Trophoblast cell (in vitro differentiated cells and primary cell): ENCODE measurements around the gene ZKSCAN2.

Experiments
- DNase-seq, 2 donors: peaks; one replicate each; pipeline ENCODE4 v3.0.0-alpha.2; 2016
- H2AFZ ChIP-seq: 2 replicates; pipeline ENCODE4 v1.6.1; 2013; ENCODE audit warnings: low read length, moderate library complexity, mild to moderate bottlenecking; ENCODE audit not compliant: insufficient read depth, poor library complexity
- H2AK5ac ChIP-seq: 2 replicates; pipeline ENCODE4 v1.6.1; 2013; ENCODE audit warnings: mild to moderate bottlenecking, low read length
- H2BK120ac ChIP-seq: 2 replicates; pipeline ENCODE4 v1.6.1; 2013; ENCODE audit warnings: low read length, mild to moderate bottlenecking, moderate library complexity; ENCODE audit not compliant: insufficient read depth, poor library complexity
- H2BK12ac ChIP-seq: 2 replicates; pipeline ENCODE4 v1.6.1; 2013; ENCODE audit warnings: mild to moderate bottlenecking, low read length, moderate library complexity
- H2BK5ac ChIP-seq: 2 replicates; pipeline ENCODE4 v1.6.1; 2013; ENCODE audit warnings: low read length, low read depth, moderate library complexity, mild to moderate bottlenecking; ENCODE audit not compliant: poor library complexity
- H3K14ac ChIP-seq: 2 replicates; pipeline ENCODE4 v1.6.1; 2013; ENCODE audit warnings: mild to moderate bottlenecking, low read length
- H3K18ac ChIP-seq: 2 replicates; pipeline ENCODE4 v1.6.1; 2013; ENCODE audit warnings: mild to moderate bottlenecking, low read length
- H3K23ac ChIP-seq: 2 replicates; pipeline ENCODE4 v1.6.1; 2013; ENCODE audit warnings: low read length
- H3K27ac ChIP-seq: 2 replicates; pipeline ENCODE4 v1.5.1; 2013; ENCODE audit warnings: low read depth, mild to moderate bottlenecking, inconsistent platforms, low read length, moderate library complexity
- H3K27me3 ChIP-seq: 2 replicates; pipeline ENCODE4 v1.6.1; 2013; ENCODE audit warnings: inconsistent platforms, mild to moderate bottlenecking, low read length, moderate library complexity; ENCODE audit not compliant: insufficient read depth
- H3K36me3 ChIP-seq, 2 experiments: 1 replicate in 1 of 2; 2 replicates in 1 of 2; pipeline ENCODE4 v1.6.1; 2013; ENCODE audit warnings: low read length in 2 of 2, mild to moderate bottlenecking in 2 of 2, moderate library complexity in 1 of 2; ENCODE audit not compliant: insufficient read depth in 2 of 2, control insufficient read depth in 1 of 2
- H3K4ac ChIP-seq: 2 replicates; pipeline ENCODE4 v1.6.1; 2013; ENCODE audit warnings: low read depth, mild to moderate bottlenecking, low read length, moderate library complexity
- H3K4me1 ChIP-seq, 2 experiments: 1 replicate in 1 of 2; 2 replicates in 1 of 2; pipeline ENCODE4 v1.6.1; 2013; ENCODE audit warnings: low read length in 2 of 2, mild to moderate bottlenecking in 2 of 2, moderate library complexity in 1 of 2; ENCODE audit not compliant: insufficient read depth in 2 of 2, control insufficient read depth in 1 of 2
- H3K4me2 ChIP-seq: 2 replicates; pipeline ENCODE4 v1.6.1; 2013; ENCODE audit warnings: inconsistent platforms, mild to moderate bottlenecking, low read length, moderate library complexity
- H3K4me3 ChIP-seq: 2 replicates; pipeline ENCODE4 v1.5.1; 2013; ENCODE audit warnings: mild to moderate bottlenecking, low read depth, low read length, inconsistent platforms
- H3K79me1 ChIP-seq: one replicate; pipeline ENCODE4 v1.6.1; 2013; ENCODE audit warnings: low read length
- H3K79me2 ChIP-seq: 2 replicates; pipeline ENCODE4 v1.6.1; 2013; ENCODE audit warnings: low read length, mild to moderate bottlenecking; ENCODE audit not compliant: control insufficient read depth, insufficient read depth, poor library complexity
- H3K9ac ChIP-seq: 2 replicates; pipeline ENCODE4 v1.6.1; 2013; ENCODE audit warnings: mild to moderate bottlenecking, low read length
- H3K9me3 ChIP-seq: 2 replicates; pipeline ENCODE4 v1.6.1; 2013; ENCODE audit warnings: low read depth, mild to moderate bottlenecking, control low read depth, inconsistent platforms, low read length; ENCODE audit not compliant: insufficient read depth
- H4K12ac ChIP-seq: 2 replicates; pipeline ENCODE4 v1.6.1; 2013; ENCODE audit warnings: low read depth, mild to moderate bottlenecking, low read length, moderate library complexity
- H4K8ac ChIP-seq: 2 replicates; pipeline ENCODE4 v1.6.1; 2013; ENCODE audit warnings: low read depth, mild to moderate bottlenecking, low read length, moderate library complexity
- H4K91ac ChIP-seq: one replicate; pipeline ENCODE4 v1.6.1; 2013; ENCODE audit warnings: low read depth, mild to moderate bottlenecking, low read length, moderate library complexity
- WGBS: extraction: QIAGEN DNeasy Blood & Tissue Kit; methylation state at CpG from one replicate; pipeline ENCODE4 v1.1.7; 2013; ENCODE audit warnings: missing lambda C conversion rate; ENCODE audit not compliant: insufficient read length, insufficient coverage; ENCODE audit errors: extremely low coverage; 5-methylcytosine and 5-hydroxymethylcytosine counted together

The ZKSCAN2 gene

DNA sequence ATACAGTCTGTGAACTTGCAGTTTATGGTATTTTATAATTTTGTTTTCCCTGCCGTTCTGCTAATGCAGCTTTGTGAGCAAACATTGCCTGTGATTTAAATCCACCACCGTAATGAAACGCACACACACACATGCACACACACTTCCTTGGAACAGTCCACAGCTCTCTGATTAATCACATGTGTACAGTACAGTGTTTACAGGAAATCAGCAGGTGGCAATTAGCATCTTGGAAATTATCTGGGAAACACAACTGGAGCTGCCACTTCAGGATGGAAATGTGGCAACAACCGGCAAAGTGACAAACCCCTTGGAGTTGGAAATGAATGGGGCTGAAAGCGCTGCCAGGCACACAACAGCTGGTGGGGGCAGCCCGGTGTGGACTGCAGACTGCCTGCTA lies 12.9 kb upstream of the ZKSCAN2 start:
- Histone ChIP-seq H3K36me3 (peaks cover 0 to 2% of the 10 kb centered on the region in 2 experiments), H3K9ac (no peak overlapping the region)
- no peak for DNase-seq

DNA sequence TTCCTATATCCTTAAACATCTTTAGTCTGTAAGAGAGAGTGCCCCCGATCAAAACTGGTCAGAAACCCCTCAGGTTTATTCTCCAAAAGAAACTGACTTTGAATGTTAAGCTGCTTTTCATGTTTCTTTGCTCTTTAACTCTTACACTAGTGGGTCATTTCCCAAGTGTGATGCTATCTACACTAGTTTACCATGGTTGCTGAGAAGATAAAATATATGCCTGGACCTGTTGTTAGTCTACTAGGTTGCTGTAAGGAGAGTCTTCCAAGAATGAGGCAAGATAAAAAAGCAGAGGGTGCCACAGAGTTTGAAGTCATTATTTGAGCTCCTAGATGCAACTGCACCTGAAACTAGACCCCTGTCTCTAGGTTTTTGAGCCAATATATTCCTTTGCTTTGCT lies 12.2 kb upstream of the ZKSCAN2 start:
- Histone ChIP-seq H4K8ac (no peak overlapping the region), H4K91ac (no peak overlapping the region), H2BK5ac (no peak overlapping the region), H3K4me3 (no peak overlapping the region), H2BK12ac (no peak overlapping the region), H3K79me1 (no peaks in the 10 kb centered on the region), H2AFZ (no peak overlapping the region), H3K4ac (no peak overlapping the region), H3K4me2 (no peak overlapping the region), H3K23ac (no peak overlapping the region), H2AK5ac (no peak overlapping the region), H3K14ac (no peak overlapping the region), H3K4me1 (no peaks in the 10 kb centered on the region), H3K27me3 (no peaks in the 10 kb centered on the region), H3K79me2 (no peaks in the 10 kb centered on the region), H2BK120ac (no peak overlapping the region), H3K9ac (no peak overlapping the region), H3K36me3 (peaks cover 0 to 2% of the 10 kb centered on the region in 2 experiments), H4K12ac (no peak overlapping the region), H3K18ac (no peak overlapping the region), H3K9me3 (no peaks in the 10 kb centered on the region), H3K27ac (no peak overlapping the region)
- no peak for DNase-seq
- WGBS: no CpG with 5 or more reads among the region's 1 CpG

More for the DNA sequence above, 12.9 kb upstream of the ZKSCAN2 start:
- H2AK5ac ChIP-seq: no peak overlapping the region
- no peak overlapping the region for H2BK120ac ChIP-seq
- no peak overlapping the region for H4K12ac ChIP-seq
- no peaks in the 10 kb centered on the region for H3K4me1 ChIP-seq
- no CpG with 5 or more reads among the region's 6 CpGs for WGBS
- H2AFZ ChIP-seq: no peak overlapping the region
- no peak overlapping the region for H3K18ac ChIP-seq
- no peaks in the 10 kb centered on the region for H3K9me3 ChIP-seq
- H3K14ac ChIP-seq: no peak overlapping the region
- no peak overlapping the region for H3K4me2 ChIP-seq
- H3K4ac ChIP-seq: no peak overlapping the region
- no peaks in the 10 kb centered on the region for H3K27me3 ChIP-seq
- H2BK5ac ChIP-seq: no peak overlapping the region
- H4K91ac ChIP-seq: no peak overlapping the region
- H3K79me1 ChIP-seq: no peaks in the 10 kb centered on the region
- H3K79me2 ChIP-seq: no peaks in the 10 kb centered on the region
- no peak overlapping the region for H2BK12ac ChIP-seq
- no peak overlapping the region for H3K27ac ChIP-seq
- H3K4me3 ChIP-seq: no peak overlapping the region
- no peak overlapping the region for H3K23ac ChIP-seq
- no peak overlapping the region for H4K8ac ChIP-seq

DNA sequence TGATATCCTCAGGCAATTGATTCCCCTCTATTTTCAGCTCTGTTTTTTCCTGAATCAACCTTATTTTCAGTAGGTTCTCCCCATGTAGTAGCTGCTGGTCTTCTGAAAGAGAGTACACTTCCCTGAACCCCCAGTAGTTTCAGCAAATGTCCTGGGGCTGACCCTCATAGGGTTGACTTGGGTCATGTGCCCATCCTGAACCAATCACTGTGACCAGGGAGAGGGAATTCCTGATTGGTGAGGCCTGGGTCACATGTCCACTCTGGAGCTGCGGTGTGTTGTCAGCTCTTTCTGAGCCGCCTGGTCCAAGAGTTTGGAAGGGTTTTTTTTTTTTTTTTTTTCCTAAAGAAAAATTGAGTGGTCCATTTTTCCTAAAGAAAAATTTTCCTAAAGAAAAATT lies 8.3 kb upstream of the ZKSCAN2 start:
- Histone ChIP-seq H3K79me2 (no peaks in the 10 kb centered on the region), H3K79me1 (no peaks in the 10 kb centered on the region)

DNA sequence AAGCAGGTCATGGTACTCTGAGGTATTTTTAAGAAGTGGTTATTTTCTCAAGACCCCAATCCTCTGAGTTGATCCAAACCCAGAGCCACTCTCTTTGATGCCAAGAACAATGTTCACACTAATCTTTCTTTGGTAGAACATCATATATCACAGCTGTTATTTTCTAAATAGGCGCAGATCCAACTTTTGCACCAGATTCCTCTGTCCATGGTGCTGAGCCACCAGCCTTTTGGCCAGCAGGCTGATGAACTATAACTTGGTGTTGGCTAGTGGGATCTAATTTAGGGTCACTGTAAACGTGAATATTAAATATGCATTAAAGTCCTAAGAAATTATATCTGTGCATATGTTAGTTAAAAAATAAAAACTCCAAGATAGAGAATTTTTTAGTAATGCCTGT lies 7.0 kb upstream of the ZKSCAN2 start:
- no peak overlapping the region for H4K8ac ChIP-seq
- no peak overlapping the region for H3K4me3 ChIP-seq
- WGBS: no CpG with 5 or more reads among the region's 2 CpGs
- no peak overlapping the region for H3K18ac ChIP-seq
- no peak overlapping the region for H4K91ac ChIP-seq
- no peak overlapping the region for H2AFZ ChIP-seq
- H2AK5ac ChIP-seq: no peak overlapping the region
- no peaks in the 10 kb centered on the region for H3K79me1 ChIP-seq
- no peaks in the 10 kb centered on the region for H3K27me3 ChIP-seq
- H2BK5ac ChIP-seq: no peak overlapping the region
- no peak overlapping the region for H4K12ac ChIP-seq
- no peak overlapping the region for H2BK120ac ChIP-seq
- H3K4me2 ChIP-seq: no peak overlapping the region
- no peaks in the 10 kb centered on the region for H3K4me1 ChIP-seq
- H3K79me2 ChIP-seq: no peaks in the 10 kb centered on the region
- H3K36me3 ChIP-seq: peaks cover 4% of the 10 kb centered on the region in 2 experiments
- H3K14ac ChIP-seq: no peak overlapping the region
- no peak overlapping the region for H3K27ac ChIP-seq
- H3K4ac ChIP-seq: no peak overlapping the region
- H3K23ac ChIP-seq: no peak overlapping the region
- no peaks in the 10 kb centered on the region for H3K9me3 ChIP-seq
- peak in 1 of 2 donors; percentile 31 for DNase-seq
- H3K9ac ChIP-seq: no peak overlapping the region
- no peak overlapping the region for H2BK12ac ChIP-seq

More for the DNA sequence above, 8.3 kb upstream of the ZKSCAN2 start:
- Histone ChIP-seq H3K27me3 (no peaks in the 10 kb centered on the region), H4K8ac (no peak overlapping the region), H3K18ac (no peak overlapping the region), H3K4me3 (no peak overlapping the region), H2BK12ac (no peak overlapping the region), H3K4me2 (no peak overlapping the region), H4K12ac (no peak overlapping the region), H3K4me1 (no peaks in the 10 kb centered on the region), H3K9me3 (no peaks in the 10 kb centered on the region), H2BK5ac (no peak overlapping the region), H2BK120ac (no peak overlapping the region), H4K91ac (no peak overlapping the region), H2AK5ac (no peak overlapping the region), H3K23ac (no peak overlapping the region), H3K4ac (no peak overlapping the region), H3K9ac (no peak overlapping the region), H3K36me3 (peaks cover 4% of the 10 kb centered on the region in 2 experiments), H2AFZ (no peak overlapping the region), H3K27ac (no peak overlapping the region), H3K14ac (no peak overlapping the region)
- DNase-seq: no peak
- no CpG with 5 or more reads among the region's 2 CpGs for WGBS
